HG03354 (cell line): ENCODE results near the gene PHACTR3.
"Not testable (repeated sequence)": the region's sequence is repeated elsewhere in the genome, so short reads cannot be mapped to it uniquely, and the experiment has no call there.

Experiments
- ATAC-seq: cut with Tn5 transposase; IDR thresholded peaks from one replicate; pipeline ENCODE4 v1.9.1; 2021; ENCODE audit warnings: mild to moderate bottlenecking; ENCODE audit not compliant: unreplicated experiment, poor library complexity, severe bottlenecking

The PHACTR3 gene

DNA sequence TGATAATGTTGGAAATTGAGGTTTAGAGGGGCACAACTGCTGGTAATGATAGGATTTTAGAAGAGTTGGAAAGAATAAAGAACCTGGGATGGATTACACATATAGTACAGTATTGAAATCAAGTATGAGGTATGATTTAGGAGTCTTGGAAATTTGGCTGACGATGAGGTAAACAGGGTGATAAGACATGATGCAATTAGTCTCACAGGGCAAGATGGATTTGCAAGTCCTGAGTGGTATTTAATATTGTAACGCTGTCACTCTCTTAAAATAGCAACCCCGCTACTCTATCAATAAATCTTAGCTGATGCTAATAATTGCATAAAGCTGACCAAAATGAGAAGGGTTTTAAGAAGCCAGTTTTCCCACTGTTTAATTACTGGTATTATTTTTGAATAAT, 258.7 kb downstream of the PHACTR3 start:
- ATAC-seq, result no peak

DNA sequence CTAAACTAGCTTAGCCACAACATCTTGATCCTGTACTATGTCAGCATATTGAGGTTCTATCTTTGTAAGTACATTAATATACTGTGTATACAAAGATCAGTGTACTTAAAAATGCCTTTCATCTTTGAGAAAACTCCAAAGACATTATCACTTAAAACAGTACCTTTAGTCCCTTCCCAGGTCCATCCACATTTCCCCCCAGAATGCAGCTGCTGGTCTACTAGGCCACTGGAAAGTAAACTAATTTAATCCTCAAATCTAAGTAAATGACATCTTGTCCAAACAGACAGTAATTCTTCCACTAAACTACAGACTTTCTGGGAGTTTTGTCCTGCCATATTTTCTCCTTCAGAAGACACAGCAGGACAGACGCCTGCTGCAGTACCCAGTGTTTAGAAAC, 260.4 kb downstream of the PHACTR3 start:
- no peak for ATAC-seq

DNA sequence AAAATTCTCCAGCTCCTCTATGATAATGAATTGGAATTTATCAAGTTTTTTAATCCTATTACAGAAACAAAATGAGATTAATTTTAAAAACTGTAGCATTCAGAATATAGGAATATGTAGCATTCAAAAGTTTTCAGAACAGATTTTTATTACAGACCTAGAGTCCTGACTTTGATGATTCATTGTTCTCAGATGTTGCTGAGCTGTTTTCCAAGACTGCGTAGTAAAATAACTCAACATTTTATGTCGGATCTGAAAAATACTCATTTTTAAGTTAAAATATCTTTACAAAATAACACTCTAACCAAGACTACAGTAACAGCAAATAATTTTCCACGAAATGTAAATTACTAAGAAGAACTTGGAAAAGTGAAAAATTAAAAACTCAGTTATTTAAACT, 262.0 kb downstream of the PHACTR3 start:
- no peak for ATAC-seq

DNA sequence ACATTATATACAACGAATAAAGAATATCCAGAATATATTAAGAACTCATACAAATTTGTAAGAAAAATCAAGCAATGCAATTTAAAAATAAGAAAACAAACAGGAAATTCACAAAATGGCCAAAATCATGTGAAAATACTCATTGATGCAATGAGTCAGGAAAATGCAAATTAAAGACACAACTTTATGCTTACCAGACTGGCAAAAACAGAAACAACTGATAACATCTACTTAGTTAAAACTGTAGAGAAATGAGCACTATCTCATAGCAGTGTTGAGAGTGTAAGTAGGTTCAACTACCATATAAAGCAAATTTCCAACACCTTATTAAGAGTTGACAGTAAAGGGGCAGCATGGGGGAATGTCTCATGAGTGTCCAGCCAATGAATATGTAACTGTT, 266.8 kb downstream of the PHACTR3 start:
- no peak for ATAC-seq

DNA sequence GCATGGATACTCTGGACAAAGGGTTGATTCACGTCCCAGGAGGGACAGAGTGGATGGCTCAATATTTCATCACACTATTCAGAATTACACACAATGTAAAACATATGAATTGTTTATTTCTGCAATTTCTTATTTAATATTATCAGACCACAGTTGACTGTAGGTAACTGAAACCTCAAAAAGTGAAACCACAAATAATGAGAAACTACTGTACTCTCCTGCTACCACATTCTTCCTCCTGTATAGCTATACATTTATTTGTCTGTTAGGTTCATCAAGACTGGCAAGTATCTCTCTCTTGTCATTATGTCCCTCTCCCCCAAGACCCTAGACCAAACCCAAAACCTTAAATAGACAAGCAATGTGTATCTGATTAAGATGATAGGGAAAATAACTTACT, 269.1 kb downstream of the PHACTR3 start:
- ATAC-seq, result no peak

DNA sequence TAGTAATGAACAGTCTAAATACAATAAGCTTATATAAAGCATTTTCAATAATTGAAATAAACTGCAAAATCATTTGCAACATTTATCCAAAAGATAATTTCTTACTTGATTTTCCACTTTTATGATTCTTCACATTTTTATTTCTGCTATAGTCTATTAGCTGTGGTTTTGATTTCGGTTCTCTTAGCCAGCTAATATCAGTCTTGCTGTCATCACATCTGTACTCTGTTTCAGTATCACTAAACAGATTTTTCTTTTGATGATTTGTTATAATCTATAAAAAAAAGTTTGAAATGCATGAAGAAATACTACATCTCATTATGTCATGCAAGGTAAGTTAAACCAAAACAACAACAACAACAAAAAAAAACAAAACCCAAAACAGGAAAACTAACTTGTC, 275.9 kb downstream of the PHACTR3 start:
- no peak for ATAC-seq

DNA sequence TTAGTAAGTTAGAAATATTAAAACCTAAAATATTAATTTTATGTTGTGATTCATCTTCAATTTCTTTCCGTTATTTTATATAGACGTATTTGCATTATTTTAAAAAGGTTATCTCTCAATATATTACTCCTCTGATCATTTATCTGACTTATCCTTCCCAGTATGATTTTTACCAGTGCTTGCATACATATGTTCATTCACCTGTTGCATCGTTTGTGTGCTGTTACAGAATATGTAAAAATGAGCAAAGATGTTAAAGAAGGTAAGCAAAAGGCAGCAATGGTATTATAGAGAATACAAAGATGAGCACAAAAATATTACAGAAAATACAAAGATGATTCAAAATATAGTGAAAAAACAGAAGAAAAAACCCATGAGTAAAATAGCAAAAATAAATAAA, 280.2 kb downstream of the PHACTR3 start:
- ATAC-seq, result no peak

DNA sequence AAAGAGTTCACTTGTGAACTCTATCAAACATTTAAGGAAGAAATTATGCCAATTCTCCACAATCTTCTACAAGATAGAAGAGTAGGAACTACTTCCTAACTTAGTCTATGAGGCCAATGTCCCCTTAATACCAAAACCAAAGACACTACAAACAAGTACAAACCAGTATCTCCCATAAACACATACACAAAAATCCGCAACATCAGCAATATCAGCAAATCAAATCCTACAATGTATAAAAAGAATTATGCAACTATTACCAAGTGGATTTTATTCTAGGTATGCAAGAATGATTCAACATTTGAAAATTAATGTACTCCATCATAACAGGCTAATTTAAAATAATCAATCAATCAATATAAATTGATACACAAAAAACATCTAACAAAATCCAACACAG, 283.7 kb downstream of the PHACTR3 start:
- ATAC-seq, result no peak

DNA sequence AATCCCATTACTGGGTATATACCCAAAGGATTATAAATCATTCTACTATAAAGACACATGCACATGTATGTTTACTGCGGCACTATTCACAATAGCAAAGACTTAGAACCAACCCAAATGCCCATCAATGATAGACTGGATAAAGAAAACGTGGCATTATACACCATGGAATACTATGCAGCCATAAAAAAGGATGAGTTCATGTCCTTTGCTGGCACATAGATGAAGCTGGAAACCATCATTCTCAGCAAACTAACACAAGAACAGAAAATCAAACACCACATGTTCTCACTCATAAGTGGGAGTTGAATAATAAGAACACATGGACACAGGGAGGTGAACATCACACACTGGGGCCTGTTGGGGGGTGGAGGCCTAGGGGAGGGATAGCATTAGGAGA, 285.7 kb downstream of the PHACTR3 start:
- ATAC-seq, result not testable (repeated sequence)

DNA sequence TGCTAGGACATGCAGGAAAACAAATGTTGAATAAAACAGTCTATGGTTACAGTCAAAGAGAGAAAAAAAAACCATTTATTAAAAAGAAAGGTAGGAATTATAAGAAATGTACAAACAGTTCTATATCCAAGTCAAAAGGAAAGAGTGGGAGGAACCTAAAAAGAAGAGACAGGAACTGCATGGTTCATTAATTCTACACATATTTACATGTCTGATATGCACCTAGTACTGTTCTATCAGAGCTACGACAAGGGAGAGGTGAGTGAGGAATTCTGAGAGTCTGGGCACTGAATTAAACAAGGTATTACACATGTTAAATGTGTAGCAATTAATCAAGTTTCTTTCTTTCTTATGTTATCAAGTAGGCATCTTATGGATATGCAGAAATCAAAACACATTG, 287.2 kb downstream of the PHACTR3 start:
- ATAC-seq, result no peak

DNA sequence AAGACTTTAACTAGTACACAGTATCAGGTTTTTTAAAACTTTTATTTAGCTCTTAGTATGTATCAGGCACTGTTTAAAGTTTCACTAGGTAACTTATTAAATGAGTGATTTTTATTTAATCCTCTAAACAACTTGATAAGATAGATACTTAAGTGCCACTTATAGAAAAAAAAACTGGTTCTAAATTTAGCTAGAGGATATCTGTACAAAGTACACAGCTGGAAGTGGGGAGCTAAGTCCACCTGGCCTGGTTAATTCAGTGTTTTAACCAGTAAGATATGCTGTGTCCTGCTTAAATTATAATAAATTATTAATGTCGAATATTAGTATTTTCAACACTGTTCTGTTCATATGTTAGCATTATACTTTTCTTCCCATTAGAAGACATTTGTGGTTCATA, 291.6 kb downstream of the PHACTR3 start:
- ATAC-seq, result no peak
